ENCODE results near the gene MORN1.

Gene MORN1

DNA sequence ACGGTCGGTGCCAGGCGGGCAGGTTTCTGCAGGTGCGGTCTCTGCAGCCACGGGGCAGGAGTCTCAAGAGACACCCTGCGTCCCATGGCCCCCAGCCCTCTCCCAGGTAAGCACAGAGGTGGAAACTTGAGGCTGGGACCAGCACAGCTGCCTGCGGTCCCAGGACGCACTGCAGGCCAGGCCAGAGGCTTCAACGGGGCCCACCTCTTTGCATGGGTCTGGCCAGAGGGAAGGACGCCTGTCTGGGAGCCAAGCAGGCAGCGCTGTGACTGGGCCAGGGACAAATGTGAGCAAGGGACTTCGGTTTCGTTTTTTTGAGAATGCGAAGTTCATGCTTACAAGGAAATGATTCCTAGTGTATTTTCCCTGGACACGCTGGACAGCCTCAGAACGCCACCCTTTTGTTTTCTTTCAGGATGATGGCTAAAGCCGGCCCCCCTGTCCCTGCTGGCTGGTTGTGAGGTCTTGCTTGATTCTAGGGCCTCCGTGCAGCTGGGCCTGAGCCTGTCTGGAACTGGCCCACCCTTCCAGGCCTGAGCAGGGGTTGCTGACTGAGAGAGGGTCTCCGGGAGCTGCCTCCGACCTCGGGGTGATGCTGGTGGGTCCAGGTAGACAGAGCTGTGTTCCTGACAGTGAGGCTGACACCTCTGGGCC is 38.3 kb downstream of the MORN1 start:
- H3K4me1 ChIP-seq (ENCODE audit: control insufficient read depth, insufficient read depth, low read length) = peaks cover 18% of the 10 kb centered on the region
- H3K9me3 ChIP-seq (ENCODE audit: control insufficient read depth, low read length) = no peaks in the 10 kb centered on the region
- H3K27me3 ChIP-seq (ENCODE audit: control insufficient read depth, insufficient read depth, low read length, poor library complexity, severe bottlenecking) = no peaks in the 10 kb centered on the region
- no peak overlapping the region for H3K4me3 ChIP-seq (ENCODE audit: insufficient read depth, low read depth, low read length)
- H3K27ac ChIP-seq (ENCODE audit: insufficient read depth, low read depth, low read length, poor library complexity, severe bottlenecking) = no peak overlapping the region
- WGBS, 2 experiments = 96% methylated on average over 21 of the region's 21 CpGs
- no peaks in the 10 kb centered on the region for H3K36me3 ChIP-seq (ENCODE audit: control insufficient read depth, insufficient read depth, low read length)

- Histone ChIP-seq H3K27ac (ENCODE audit: insufficient read depth, low read depth, low read length, poor library complexity, severe bottlenecking) (no peak overlapping the region), H3K9me3 (ENCODE audit: control insufficient read depth, low read length) (no peaks in the 10 kb centered on the region), H3K36me3 (ENCODE audit: control insufficient read depth, insufficient read depth, low read length) (no peaks in the 10 kb centered on the region), H3K4me1 (ENCODE audit: control insufficient read depth, insufficient read depth, low read length) (peaks cover 18% of the 10 kb centered on the region), H3K4me3 (ENCODE audit: insufficient read depth, low read depth, low read length) (no peak overlapping the region), H3K27me3 (ENCODE audit: control insufficient read depth, insufficient read depth, low read length, poor library complexity, severe bottlenecking) (no peaks in the 10 kb centered on the region)
- 94 to 97% methylated on average over 11 of the region's 11 CpGs for WGBS, 2 experiments
These were observed 38.9 kb downstream of the MORN1 start for GRCh38 chr1:2352341-2352896.

DNA sequence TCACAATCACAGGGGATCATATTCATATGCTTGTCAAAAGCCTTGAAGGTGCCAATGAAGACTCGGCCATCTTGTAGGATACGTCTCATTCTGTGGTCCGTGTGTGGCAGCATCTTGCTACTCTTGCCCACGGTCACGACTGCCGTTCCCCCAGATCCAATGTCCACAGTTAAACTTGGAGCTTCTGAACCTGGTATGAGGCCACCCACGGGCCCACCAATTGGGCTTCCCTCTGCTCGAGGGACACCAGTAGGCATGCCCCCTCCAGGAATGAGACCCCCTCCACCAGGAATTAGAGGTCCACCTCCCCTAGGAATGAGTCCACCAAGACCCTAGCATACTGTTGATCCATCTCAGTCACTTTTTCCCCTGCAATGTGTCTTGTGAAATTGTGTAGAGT is 39.6 kb downstream of the MORN1 start:
- no peaks in the 10 kb centered on the region for H3K9me3 ChIP-seq (ENCODE audit: control insufficient read depth, low read length)
- peaks cover 18% of the 10 kb centered on the region for H3K4me1 ChIP-seq (ENCODE audit: control insufficient read depth, insufficient read depth, low read length)
- H3K27ac ChIP-seq (ENCODE audit: insufficient read depth, low read depth, low read length, poor library complexity, severe bottlenecking) = no peak overlapping the region
- no peak overlapping the region for H3K4me3 ChIP-seq (ENCODE audit: insufficient read depth, low read depth, low read length)
- H3K36me3 ChIP-seq (ENCODE audit: control insufficient read depth, insufficient read depth, low read length) = no peaks in the 10 kb centered on the region
- 95% methylated on average over 8 of the region's 8 CpGs for WGBS, 2 experiments
- no peaks in the 10 kb centered on the region for H3K27me3 ChIP-seq (ENCODE audit: control insufficient read depth, insufficient read depth, low read length, poor library complexity, severe bottlenecking)

DNA sequence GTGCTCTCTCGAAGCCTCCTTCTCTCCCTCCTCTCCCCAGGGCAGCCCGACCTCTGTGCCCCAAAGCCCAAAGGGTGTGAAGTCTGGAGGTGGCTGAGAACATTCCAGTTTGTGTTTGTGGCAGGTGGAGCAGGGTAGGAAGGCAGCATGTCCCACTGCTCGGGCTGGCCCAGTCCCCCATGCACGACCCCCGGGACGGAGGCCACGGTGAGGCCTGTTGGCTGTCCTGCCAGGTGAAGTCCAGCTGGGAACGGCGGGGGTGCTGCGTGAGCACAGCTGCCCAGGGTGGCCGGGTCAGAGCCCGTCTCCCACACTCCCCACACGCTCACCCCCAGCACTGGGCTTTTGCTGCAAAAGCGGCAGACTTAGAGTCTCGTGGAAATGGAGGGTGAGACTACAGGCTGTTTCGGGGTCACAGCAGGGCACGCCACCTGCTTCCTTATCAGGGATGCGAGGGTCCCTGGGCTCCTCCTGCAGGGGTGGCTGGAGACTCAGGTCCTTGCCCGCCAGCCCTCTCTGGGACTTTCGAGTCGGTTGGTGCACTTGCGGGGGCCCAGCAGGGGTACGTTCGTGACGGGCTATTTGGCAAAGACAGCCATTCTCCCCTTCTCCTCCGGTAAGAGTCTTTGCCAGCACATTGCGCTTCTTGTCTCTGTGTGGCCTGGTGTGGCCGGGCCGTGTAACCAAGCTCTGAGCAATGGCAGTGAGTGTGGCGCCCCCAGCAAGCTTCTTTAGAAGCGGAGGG is 40.3 kb downstream of the MORN1 start:
- Histone ChIP-seq H3K9me3 (ENCODE audit: control insufficient read depth, low read length) (no peaks in the 10 kb centered on the region), H3K27ac (ENCODE audit: insufficient read depth, low read depth, low read length, poor library complexity, severe bottlenecking) (no peak overlapping the region), H3K27me3 (ENCODE audit: control insufficient read depth, insufficient read depth, low read length, poor library complexity, severe bottlenecking) (no peaks in the 10 kb centered on the region), H3K4me1 (ENCODE audit: control insufficient read depth, insufficient read depth, low read length) (peaks cover 18% of the 10 kb centered on the region), H3K4me3 (ENCODE audit: insufficient read depth, low read depth, low read length) (no peak overlapping the region), H3K36me3 (ENCODE audit: control insufficient read depth, insufficient read depth, low read length) (no peaks in the 10 kb centered on the region)
- 86 to 87% methylated on average over 30 to 31 of the region's 31 CpGs for WGBS, 2 experiments

GRCh38 chr1:2350501-2350900 is 40.9 kb downstream of the MORN1 start:
- H3K27ac ChIP-seq (ENCODE audit: insufficient read depth, low read depth, low read length, poor library complexity, severe bottlenecking) = no peak overlapping the region
- H3K4me1 ChIP-seq (ENCODE audit: control insufficient read depth, insufficient read depth, low read length) = peaks cover 18% of the 10 kb centered on the region
- no peak overlapping the region for H3K4me3 ChIP-seq (ENCODE audit: insufficient read depth, low read depth, low read length)
- no peaks in the 10 kb centered on the region for H3K9me3 ChIP-seq (ENCODE audit: control insufficient read depth, low read length)
- no peaks in the 10 kb centered on the region for H3K27me3 ChIP-seq (ENCODE audit: control insufficient read depth, insufficient read depth, low read length, poor library complexity, severe bottlenecking)
- 94 to 95% methylated on average over 10 of the region's 10 CpGs for WGBS, 2 experiments
- H3K36me3 ChIP-seq (ENCODE audit: control insufficient read depth, insufficient read depth, low read length) = no peaks in the 10 kb centered on the region

GRCh38 chr1:2349806-2350205 is 41.5 kb downstream of the MORN1 start:
- Histone ChIP-seq H3K36me3 (ENCODE audit: control insufficient read depth, insufficient read depth, low read length) (no peaks in the 10 kb centered on the region), H3K4me3 (ENCODE audit: insufficient read depth, low read depth, low read length) (no peak overlapping the region), H3K27me3 (ENCODE audit: control insufficient read depth, insufficient read depth, low read length, poor library complexity, severe bottlenecking) (no peaks in the 10 kb centered on the region), H3K9me3 (ENCODE audit: control insufficient read depth, low read length) (no peaks in the 10 kb centered on the region), H3K4me1 (ENCODE audit: control insufficient read depth, insufficient read depth, low read length) (peaks cover 18% of the 10 kb centered on the region), H3K27ac (ENCODE audit: insufficient read depth, low read depth, low read length, poor library complexity, severe bottlenecking) (no peak overlapping the region)
- 76 to 77% methylated on average over 9 of the region's 9 CpGs for WGBS, 2 experiments

GRCh38 chr1:2348346-2349325 is 42.7 kb downstream of the MORN1 start:
- Histone ChIP-seq H3K36me3 (ENCODE audit: control insufficient read depth, insufficient read depth, low read length) (no peaks in the 10 kb centered on the region), H3K4me3 (ENCODE audit: insufficient read depth, low read depth, low read length) (no peak overlapping the region), H3K27ac (ENCODE audit: insufficient read depth, low read depth, low read length, poor library complexity, severe bottlenecking) (no peak overlapping the region), H3K4me1 (ENCODE audit: control insufficient read depth, insufficient read depth, low read length) (peaks cover 18% of the 10 kb centered on the region), H3K9me3 (ENCODE audit: control insufficient read depth, low read length) (no peaks in the 10 kb centered on the region), H3K27me3 (ENCODE audit: control insufficient read depth, insufficient read depth, low read length, poor library complexity, severe bottlenecking) (no peaks in the 10 kb centered on the region)
- WGBS, 2 experiments = 91 to 93% methylated on average over 59 of the region's 59 CpGs

- Histone ChIP-seq H3K4me1 (ENCODE audit: control insufficient read depth, insufficient read depth, low read length) (peaks cover 18% of the 10 kb centered on the region), H3K27me3 (ENCODE audit: control insufficient read depth, insufficient read depth, low read length, poor library complexity, severe bottlenecking) (no peaks in the 10 kb centered on the region), H3K9me3 (ENCODE audit: control insufficient read depth, low read length) (no peaks in the 10 kb centered on the region), H3K4me3 (ENCODE audit: insufficient read depth, low read depth, low read length) (no peak overlapping the region), H3K36me3 (ENCODE audit: control insufficient read depth, insufficient read depth, low read length) (no peaks in the 10 kb centered on the region), H3K27ac (ENCODE audit: insufficient read depth, low read depth, low read length, poor library complexity, severe bottlenecking) (no peak overlapping the region)
- WGBS, 2 experiments = 90 to 92% methylated on average over 23 of the region's 23 CpGs
These were observed 43.5 kb downstream of the MORN1 start for GRCh38 chr1:2347896-2348295.

DNA sequence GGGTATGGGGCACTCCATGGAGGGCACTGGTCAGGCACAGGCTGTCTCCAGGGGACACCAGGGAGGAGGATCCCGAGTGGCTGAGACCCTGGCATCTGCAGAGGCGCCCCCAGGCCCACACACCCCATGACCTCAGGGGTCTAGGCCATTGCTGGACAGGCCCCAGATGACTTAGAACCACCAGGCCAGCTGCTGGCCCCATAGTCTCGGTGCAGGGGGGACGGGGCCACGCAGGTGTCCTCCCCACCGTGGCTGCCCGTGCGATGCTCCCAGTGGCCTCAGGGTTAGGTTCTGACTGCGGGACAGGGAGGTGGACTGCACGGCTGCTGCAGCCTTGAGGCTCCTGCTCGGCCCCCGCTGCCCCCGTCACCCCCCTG is 44.0 kb downstream of the MORN1 start:
- Histone ChIP-seq H3K36me3 (ENCODE audit: control insufficient read depth, insufficient read depth, low read length) (no peaks in the 10 kb centered on the region), H3K4me1 (ENCODE audit: control insufficient read depth, insufficient read depth, low read length) (peaks cover 18% of the 10 kb centered on the region), H3K4me3 (ENCODE audit: insufficient read depth, low read depth, low read length) (no peak overlapping the region), H3K27ac (ENCODE audit: insufficient read depth, low read depth, low read length, poor library complexity, severe bottlenecking) (no peak overlapping the region), H3K9me3 (ENCODE audit: control insufficient read depth, low read length) (no peaks in the 10 kb centered on the region), H3K27me3 (ENCODE audit: control insufficient read depth, insufficient read depth, low read length, poor library complexity, severe bottlenecking) (no peaks in the 10 kb centered on the region)
- 94 to 95% methylated on average over 13 of the region's 13 CpGs for WGBS, 2 experiments
